Upper lobe of left lung (tissue), 4 donors: ENCODE measurements around the gene FOXO6.

Experiments used
- EP300 ChIP-seq, 4 donors: sonication (generic); formaldehyde crosslinking; IDR thresholded peaks; one replicate each; pipeline ENCODE4 v1.5.1; 2017; ENCODE audit warnings: antibody characterized with exemption in 4 of 4, control low read depth in 2 of 4
- POLR2A ChIP-seq, 4 donors: fragments of 450-650 bp; IDR thresholded peaks; one replicate each; pipeline ENCODE4 v1.5.1; 2016 to 2017; ENCODE audit warnings: antibody characterized with exemption in 4 of 4, mild to moderate bottlenecking in 2 of 4
- POLR2AphosphoS5 ChIP-seq, 2 donors: sonication (generic); formaldehyde crosslinking; IDR thresholded peaks; one replicate each; pipeline ENCODE4 v1.5.1; 2017; ENCODE audit warnings: antibody characterized with exemption in 2 of 2
- TF ChIP-seq, protein P1 (sequence below), 6 experiments: fragments of 450-650 bp in 4 of 6; fragments of 200-600 bp in 2 of 6; sonication (generic) in 2 of 6; IDR thresholded peaks; one replicate each; pipeline ENCODE4 v1.5.1; 2016 to 2019; ENCODE audit warnings: antibody characterized with exemption in 6 of 6

DNA sequence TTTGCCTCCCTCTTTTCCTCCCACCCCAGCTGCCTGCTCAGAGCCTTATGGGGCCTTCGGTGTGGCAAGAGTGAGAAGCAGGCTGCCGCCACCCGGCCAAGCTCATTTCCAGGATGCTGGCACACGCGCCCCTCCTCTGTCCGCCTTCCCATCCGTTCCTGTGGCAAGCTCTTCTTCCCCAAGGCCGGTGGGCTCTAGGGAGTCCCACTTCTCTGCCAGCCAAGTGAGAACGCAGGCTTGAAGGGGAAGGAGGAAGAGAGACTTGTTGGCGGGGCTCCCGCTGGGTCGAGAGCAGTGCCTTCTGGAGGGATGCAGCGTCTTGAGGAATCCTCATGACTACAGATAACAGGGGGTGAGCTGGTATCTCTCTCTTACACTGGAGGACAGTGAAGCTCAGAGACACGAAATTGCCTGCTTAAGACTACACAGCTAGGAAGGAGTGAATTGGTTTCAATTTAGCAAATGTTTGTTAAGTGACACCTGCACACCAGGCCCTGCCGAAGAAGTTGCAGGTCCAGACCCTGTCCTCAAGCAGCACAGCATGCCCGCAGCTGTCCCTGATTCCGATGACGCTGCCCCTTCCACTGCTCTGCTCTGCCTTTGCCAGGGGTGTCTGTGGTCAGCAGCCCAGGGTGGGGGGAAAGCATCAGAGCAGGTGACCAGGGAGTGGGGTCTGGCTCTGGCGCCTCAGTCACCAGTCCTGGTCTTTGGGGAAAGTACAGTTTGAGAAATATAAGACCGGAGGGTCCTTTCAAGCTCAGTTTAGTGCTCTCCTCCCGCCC is 40.1 kb upstream of the FOXO6 start:
- TF ChIP-seq, protein P1, sequence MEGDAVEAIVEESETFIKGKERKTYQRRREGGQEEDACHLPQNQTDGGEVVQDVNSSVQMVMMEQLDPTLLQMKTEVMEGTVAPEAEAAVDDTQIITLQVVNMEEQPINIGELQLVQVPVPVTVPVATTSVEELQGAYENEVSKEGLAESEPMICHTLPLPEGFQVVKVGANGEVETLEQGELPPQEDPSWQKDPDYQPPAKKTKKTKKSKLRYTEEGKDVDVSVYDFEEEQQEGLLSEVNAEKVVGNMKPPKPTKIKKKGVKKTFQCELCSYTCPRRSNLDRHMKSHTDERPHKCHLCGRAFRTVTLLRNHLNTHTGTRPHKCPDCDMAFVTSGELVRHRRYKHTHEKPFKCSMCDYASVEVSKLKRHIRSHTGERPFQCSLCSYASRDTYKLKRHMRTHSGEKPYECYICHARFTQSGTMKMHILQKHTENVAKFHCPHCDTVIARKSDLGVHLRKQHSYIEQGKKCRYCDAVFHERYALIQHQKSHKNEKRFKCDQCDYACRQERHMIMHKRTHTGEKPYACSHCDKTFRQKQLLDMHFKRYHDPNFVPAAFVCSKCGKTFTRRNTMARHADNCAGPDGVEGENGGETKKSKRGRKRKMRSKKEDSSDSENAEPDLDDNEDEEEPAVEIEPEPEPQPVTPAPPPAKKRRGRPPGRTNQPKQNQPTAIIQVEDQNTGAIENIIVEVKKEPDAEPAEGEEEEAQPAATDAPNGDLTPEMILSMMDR (IDR thresholded peaks at IDR 0.05) = no peak
- TF ChIP-seq POLR2AphosphoS5 (IDR thresholded peaks at IDR 0.05) (no peak), POLR2A (IDR thresholded peaks at IDR 0.05) (no peak), EP300 (IDR thresholded peaks at IDR 0.05) (no peak)
